GM19438 (cell line): ENCODE results near the gene CRYBB3.
"Not testable (repeated sequence)": the region's sequence is repeated elsewhere in the genome, so short reads cannot be mapped to it uniquely, and the experiment has no call there.

Experiments
- ATAC-seq: cut with Tn5 transposase; IDR thresholded peaks from one replicate; pipeline ENCODE4 v1.9.1; 2021; ENCODE audit warnings: low read depth; ENCODE audit not compliant: unreplicated experiment

Gene CRYBB3

DNA sequence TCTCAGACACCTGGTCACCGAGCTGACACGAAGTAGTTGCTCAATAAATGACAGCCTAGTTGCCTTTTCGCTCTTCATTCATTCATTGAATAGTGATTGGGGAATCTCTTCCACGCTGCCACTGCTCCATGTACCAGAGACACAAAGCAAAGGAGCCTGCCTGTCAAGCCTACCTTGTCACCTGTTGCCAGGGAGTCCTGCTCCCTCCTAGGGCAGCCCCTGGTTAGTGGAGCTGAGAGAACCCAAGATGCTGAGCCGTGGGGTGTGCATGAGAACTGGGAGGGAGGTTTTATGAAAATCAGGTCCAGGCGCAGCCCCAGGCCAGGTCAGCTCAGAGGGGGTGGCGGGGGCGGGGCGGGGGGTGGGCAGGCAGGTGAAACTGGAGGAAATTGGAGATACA lies 38.4 kb downstream of the CRYBB3 start:
- ATAC-seq, result not testable (repeated sequence)

DNA sequence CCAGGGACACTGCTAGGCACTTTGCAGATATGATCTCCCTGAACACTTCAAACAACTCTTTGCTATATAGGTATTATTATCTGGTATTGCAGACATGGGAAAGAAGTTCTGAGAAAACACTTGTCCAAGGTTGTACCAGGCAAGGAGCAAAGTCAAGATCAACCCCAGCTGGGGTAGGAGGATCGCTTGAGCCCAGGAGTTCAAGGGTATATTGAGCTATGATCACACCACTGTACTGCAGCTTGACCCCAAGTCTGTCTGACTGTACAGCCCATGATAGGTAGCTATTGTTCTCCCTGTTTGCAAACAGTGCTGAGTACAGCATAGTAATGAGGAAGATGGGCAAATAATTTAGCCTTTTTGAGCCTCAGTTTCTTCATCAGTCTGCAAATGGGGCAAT lies 55.5 kb downstream of the CRYBB3 start:
- ATAC-seq, result not testable (repeated sequence)
